Activated CD8-positive, alpha-beta T cell treated with anti-CD3 and anti-CD28 coated beads, Interleukin-2, amount 10 ng/mL, durations not matched to agents 7 days and 5 days (primary cell): Measurements from ENCODE around the gene SMYD3. TPM values are rescaled to one million over a fixed set of nuclear protein-coding genes. Genes with fewer than 3 reads are reported as not detected.
"Not testable (repeated sequence)": the region's sequence is repeated elsewhere in the genome, so short reads cannot be mapped to it uniquely, and the experiment has no call there.

ENCODE experiments used
- ATAC-seq: fragments of 150-1000 bp; cut with Tn5 transposase; one replicate; pipeline ENCODE4 v1.10.0; 2021; ENCODE audit warnings: moderate library complexity
- CTCF ChIA-PET: fragments of 350-600 bp; sonication (Branson Sonifier 250); formaldehyde crosslinking; loops from one replicate; lab custom pipeline; 2021; ENCODE audit warnings: antibody characterized with exemption; lab: Charles Lee
- POLR2A ChIA-PET: fragments of 350-600 bp; sonication (Branson Sonifier 250); formaldehyde crosslinking; loops from one replicate; lab custom pipeline; 2021; ENCODE audit warnings: antibody characterized with exemption; lab: Charles Lee
- DNase-seq: peaks from one replicate; pipeline ENCODE4 v3.0.0-alpha.2; 2020
- H3K27ac Mint-ChIP-seq: one replicate; pipeline ENCODE4 v1.8.0; 2021; ENCODE audit warnings: mild to moderate bottlenecking, mixed read lengths
- H3K27me3 Mint-ChIP-seq: one replicate; pipeline ENCODE4 v1.8.0; 2021; ENCODE audit warnings: low read depth, mixed read lengths
- H3K36me3 Mint-ChIP-seq: one replicate; pipeline ENCODE4 v1.8.0; 2021; ENCODE audit warnings: low read depth, mixed read lengths
- H3K4me1 Mint-ChIP-seq: one replicate; pipeline ENCODE4 v1.8.0; 2021; ENCODE audit warnings: low read depth, mixed read lengths
- H3K4me3 Mint-ChIP-seq: one replicate; pipeline ENCODE4 v1.8.0; 2021; ENCODE audit warnings: mild to moderate bottlenecking, mixed read lengths
- H3K9me3 Mint-ChIP-seq: one replicate; pipeline ENCODE4 v1.8.0; 2022; ENCODE audit warnings: mixed read lengths; ENCODE audit not compliant: insufficient read depth
- total RNA-seq, 2 experiments: library from RNA; stranded (reverse); gene quantifications; one replicate each; pipeline ENCODE4 v1.2.3, GENCODE V29; 2021

SMYD3 gene
- total RNA-seq, 2 experiments from 2014 or later = 22.7 to 23.2 TPM

DNA sequence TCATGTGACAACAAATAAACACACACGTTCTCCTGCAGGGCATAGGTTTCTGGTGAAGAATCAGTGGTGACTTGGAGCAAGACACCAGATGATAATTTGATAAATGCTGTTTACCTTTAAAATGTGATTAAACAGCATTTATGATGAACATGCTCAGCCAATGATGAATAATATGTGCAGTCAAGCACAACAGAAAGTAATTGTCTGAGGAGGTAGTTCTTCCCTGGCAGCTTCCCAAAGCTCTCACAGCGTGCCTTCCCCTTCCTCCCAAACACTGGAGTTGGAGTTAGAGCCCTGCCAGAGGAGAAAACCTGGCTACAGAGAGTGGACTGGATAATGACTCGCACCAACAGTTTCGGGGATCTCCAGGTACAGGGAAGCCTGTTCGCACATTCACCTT lies 463.5 kb downstream of the SMYD3 start:
- no peaks in the 10 kb centered on the region for H3K9me3 Mint-ChIP-seq

DNA sequence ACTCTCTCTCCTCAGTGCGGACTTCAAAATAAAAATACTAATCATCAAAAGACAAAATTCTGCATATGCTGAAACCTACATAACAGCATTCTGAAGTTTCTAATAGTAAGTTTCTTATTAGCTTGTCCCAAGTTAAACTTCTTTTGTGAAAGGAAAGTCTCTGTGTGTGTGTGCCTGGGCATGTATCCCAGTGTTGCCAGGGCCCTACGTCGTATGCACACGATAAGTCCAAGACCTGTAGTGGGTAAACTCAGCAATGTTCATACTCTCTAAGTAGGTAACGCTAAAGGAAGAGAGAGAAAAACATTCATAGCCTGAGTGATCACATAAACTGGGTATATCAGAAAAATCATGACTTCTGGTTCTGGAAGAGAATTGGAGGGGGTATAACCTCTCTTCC lies 465.7 kb downstream of the SMYD3 start:
- no peak overlapping the region for H3K4me3 Mint-ChIP-seq
- POLR2A ChIA-PET = no interaction called here
- no peak for ATAC-seq
- H3K27ac Mint-ChIP-seq = no peak overlapping the region
- H3K36me3 Mint-ChIP-seq = no peaks in the 10 kb centered on the region
- no peak for DNase-seq
- H3K9me3 Mint-ChIP-seq = no peaks in the 10 kb centered on the region
- no peaks in the 10 kb centered on the region for H3K27me3 Mint-ChIP-seq
- peaks cover 3% of the 10 kb centered on the region for H3K4me1 Mint-ChIP-seq
- CTCF ChIA-PET = no interaction called here

More for the DNA sequence above, 463.5 kb downstream of the SMYD3 start:
- no peak for ATAC-seq
- no peak overlapping the region for H3K27ac Mint-ChIP-seq
- CTCF ChIA-PET = no interaction called here
- no peak overlapping the region for H3K4me3 Mint-ChIP-seq
- H3K36me3 Mint-ChIP-seq = no peaks in the 10 kb centered on the region
- no peaks in the 10 kb centered on the region for H3K4me1 Mint-ChIP-seq
- H3K27me3 Mint-ChIP-seq = no peaks in the 10 kb centered on the region
- no peak for DNase-seq
- POLR2A ChIA-PET = no interaction called here

DNA sequence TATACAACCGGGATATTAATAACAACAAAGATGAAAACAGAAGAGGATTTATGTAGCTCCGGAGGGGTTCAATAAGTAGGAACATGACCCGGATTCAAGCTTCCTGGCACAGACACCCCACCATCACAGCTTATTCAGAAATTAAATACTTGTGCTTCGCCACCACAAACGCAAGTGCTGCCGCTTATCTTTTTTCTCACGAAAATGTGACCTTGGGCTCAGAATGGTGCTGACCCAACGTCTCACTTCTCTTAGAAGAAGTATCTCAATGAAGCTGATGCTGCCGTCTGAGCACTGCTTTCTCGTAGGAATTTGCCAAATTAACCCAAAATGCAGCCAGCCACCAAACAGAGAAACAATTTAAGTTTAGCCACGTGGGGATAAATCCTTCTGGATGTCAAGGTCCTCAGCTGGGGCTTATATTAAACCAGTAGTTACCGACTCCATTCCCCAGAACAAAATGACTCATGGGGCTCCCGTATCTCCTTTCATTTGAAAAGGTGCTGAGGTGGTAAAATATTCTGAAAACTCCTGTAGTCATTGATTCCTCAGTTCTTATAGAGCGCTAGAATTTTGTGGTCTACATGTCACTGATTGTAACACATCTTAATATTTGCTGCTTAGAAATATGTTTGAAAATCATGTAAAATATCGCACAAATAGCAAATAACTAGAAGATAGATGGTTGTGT lies 466.7 kb downstream of the SMYD3 start:
- Mint-ChIP-seq H3K9me3 (no peaks in the 10 kb centered on the region), H3K4me3 (no peak overlapping the region), H3K27ac (no peak overlapping the region), H3K4me1 (peaks cover 3% of the 10 kb centered on the region), H3K36me3 (no peaks in the 10 kb centered on the region), H3K27me3 (no peaks in the 10 kb centered on the region)
- ATAC-seq (no peak), DNase-seq (no peak)
- ChIA-PET POLR2A (no interaction called here), CTCF (no interaction called here)

DNA sequence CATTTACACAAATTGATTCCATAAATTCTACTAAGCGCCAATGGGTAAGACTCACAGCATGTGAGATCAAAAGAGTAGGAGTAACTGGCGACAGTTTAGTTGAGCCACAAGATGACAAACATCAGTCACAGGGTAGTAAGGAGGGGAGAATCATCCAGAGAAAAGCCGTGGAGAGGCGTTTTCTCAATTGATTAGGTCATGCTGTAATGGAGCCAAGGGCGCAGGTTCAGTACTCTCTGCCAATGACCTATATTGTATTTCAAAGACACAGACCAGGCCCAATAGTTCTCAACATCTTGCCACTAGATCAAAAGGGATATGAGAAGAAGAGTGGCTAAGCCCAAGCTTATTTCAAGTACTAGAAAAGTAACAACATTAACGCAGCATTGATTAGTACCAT lies 467.5 kb downstream of the SMYD3 start:
- Mint-ChIP-seq H3K4me1 (peaks cover 3% of the 10 kb centered on the region), H3K27ac (no peak overlapping the region), H3K36me3 (no peaks in the 10 kb centered on the region), H3K4me3 (no peak overlapping the region), H3K9me3 (no peaks in the 10 kb centered on the region), H3K27me3 (no peaks in the 10 kb centered on the region)
- no peak for DNase-seq
- ChIA-PET CTCF (no interaction called here), POLR2A (no interaction called here)
- ATAC-seq = no peak

DNA sequence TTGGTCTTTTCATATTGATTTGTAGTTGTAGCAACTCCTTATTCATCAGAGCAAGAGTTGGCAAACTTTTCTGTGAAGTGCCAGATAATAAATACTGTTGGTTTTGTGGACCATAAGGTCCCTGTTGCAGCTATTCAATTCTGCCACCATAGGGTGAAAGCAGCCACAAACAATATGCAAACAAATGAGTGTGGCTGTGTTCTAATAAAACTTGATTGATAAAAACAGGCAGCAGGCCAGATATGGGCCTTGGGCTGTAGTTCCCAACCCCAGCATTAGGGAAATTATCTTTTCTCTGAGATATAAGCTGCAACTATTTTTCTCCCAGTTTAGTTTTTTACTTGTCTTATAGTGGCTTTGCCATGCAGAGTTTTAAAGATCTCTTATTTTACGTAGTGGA lies 469.2 kb downstream of the SMYD3 start:
- no peak overlapping the region for H3K4me3 Mint-ChIP-seq
- CTCF ChIA-PET = no interaction called here
- POLR2A ChIA-PET = no interaction called here
- ATAC-seq (no peak), DNase-seq (no peak)
- no peaks in the 10 kb centered on the region for H3K36me3 Mint-ChIP-seq
- H3K27ac Mint-ChIP-seq = no peak overlapping the region
- peaks cover 3% of the 10 kb centered on the region for H3K4me1 Mint-ChIP-seq
- no peaks in the 10 kb centered on the region for H3K9me3 Mint-ChIP-seq
- H3K27me3 Mint-ChIP-seq = no peaks in the 10 kb centered on the region

DNA sequence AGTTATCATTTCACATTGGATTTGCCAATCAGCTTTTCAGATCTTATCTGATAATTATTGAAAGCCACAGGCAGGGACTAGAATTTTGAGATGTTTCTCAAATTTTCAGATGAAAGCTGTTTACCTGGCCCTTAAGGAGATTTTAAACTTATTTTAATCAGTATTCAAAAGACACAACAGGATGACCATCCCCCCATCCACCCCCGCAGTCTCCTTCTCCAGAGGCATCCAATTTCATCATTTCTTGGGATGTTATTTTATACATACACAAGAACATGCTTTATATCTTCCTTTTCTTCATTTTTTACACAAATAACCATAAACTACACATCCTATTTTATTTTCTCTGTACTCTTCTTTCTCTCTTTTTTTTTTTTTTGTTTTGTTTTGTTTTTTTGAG lies 470.9 kb downstream of the SMYD3 start:
- Mint-ChIP-seq H3K27me3 (no peaks in the 10 kb centered on the region), H3K4me1 (peaks cover 3% of the 10 kb centered on the region), H3K36me3 (no peaks in the 10 kb centered on the region), H3K9me3 (no peaks in the 10 kb centered on the region), H3K27ac (no peak overlapping the region), H3K4me3 (no peak overlapping the region)
- DNase-seq (no peak), ATAC-seq (no peak)
- POLR2A ChIA-PET = no interaction called here
- CTCF ChIA-PET = no interaction called here

DNA sequence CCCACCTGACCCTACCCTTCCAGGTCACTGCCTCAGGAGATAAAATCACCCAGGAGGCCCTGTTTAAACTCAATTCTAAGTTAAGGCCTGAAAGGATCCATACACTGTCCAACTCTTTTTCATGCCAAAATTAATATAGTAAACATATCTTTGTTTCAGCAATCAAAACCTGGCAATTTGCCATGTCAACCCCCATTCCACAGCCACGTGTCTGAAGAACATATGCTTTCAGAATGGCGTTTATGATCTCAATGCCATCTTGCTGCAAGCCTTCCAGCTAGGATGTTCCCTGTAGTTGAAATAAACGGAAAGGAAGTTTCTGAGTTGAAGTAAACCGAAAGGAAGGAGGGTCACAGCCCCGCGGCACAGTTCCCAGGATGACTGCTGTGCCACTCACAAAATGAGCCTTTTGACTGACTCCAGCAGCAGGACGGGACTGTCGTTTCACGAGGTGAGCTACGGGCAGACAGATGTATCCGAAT lies 472.0 kb downstream of the SMYD3 start:
- H3K9me3 Mint-ChIP-seq = no peaks in the 10 kb centered on the region
- H3K4me3 Mint-ChIP-seq = no peak overlapping the region
- H3K27me3 Mint-ChIP-seq = no peaks in the 10 kb centered on the region
- ChIA-PET CTCF (no interaction called here), POLR2A (no interaction called here)
- no peak overlapping the region for H3K27ac Mint-ChIP-seq
- peaks cover 3% of the 10 kb centered on the region for H3K4me1 Mint-ChIP-seq
- H3K36me3 Mint-ChIP-seq = no peaks in the 10 kb centered on the region
- ATAC-seq = no peak
- no peak for DNase-seq

DNA sequence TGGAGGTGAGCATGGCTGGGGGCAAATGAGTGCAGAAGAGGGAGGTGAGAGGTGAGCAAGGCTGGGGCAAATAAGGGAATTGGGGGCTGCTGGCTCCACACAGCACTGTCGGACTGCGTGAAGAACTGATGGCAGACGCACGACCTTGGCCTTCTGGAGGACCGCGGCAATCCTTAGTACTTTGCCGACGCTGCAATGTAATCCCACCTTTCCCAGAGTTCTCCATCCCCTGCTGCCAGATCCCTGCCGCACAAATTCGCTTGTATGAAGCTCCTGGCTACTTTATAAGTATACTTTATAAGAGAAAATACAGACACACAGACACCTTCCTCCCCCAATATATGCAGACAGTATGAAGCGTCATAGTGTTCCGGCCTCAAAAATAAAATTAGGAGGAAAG lies 472.4 kb downstream of the SMYD3 start:
- ATAC-seq (no peak), DNase-seq (no peak)
- CTCF ChIA-PET = no interaction called here
- peaks cover 3% of the 10 kb centered on the region for H3K4me1 Mint-ChIP-seq
- H3K36me3 Mint-ChIP-seq = no peaks in the 10 kb centered on the region
- POLR2A ChIA-PET = no interaction called here
- no peaks in the 10 kb centered on the region for H3K27me3 Mint-ChIP-seq
- no peak overlapping the region for H3K27ac Mint-ChIP-seq
- no peak overlapping the region for H3K4me3 Mint-ChIP-seq
- H3K9me3 Mint-ChIP-seq = no peaks in the 10 kb centered on the region

DNA sequence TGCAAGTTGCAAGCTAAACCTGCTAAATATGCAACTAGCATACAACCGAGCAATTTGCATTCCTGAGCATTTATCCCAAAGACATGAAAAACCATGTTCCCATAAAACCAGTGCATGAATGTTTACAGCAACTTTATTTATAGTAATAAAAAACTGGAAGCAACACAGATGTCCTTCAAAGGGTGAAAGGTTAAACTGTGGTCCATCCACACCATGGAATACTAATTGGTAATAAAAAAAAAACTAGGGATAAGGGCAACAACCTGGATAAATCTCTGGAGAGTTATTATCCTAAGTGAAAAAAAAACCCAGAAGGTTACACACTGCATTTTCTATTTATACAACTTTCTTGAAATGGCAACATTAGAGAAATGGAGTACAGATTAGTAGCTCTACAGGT lies 474.1 kb downstream of the SMYD3 start:
- ChIA-PET CTCF (interaction anchor here (1.3 kb wide), 1 partner anchor 10 kb away, joined by 3 read pairs; no protein-coding TSS in a partner anchor), POLR2A (no interaction called here)
- Mint-ChIP-seq H3K4me1 (no peaks in the 10 kb centered on the region), H3K9me3 (no peaks in the 10 kb centered on the region), H3K36me3 (no peaks in the 10 kb centered on the region), H3K27me3 (no peaks in the 10 kb centered on the region), H3K4me3 (no peak overlapping the region), H3K27ac (no peak overlapping the region)
- no peak for ATAC-seq
- DNase-seq = no peak

DNA sequence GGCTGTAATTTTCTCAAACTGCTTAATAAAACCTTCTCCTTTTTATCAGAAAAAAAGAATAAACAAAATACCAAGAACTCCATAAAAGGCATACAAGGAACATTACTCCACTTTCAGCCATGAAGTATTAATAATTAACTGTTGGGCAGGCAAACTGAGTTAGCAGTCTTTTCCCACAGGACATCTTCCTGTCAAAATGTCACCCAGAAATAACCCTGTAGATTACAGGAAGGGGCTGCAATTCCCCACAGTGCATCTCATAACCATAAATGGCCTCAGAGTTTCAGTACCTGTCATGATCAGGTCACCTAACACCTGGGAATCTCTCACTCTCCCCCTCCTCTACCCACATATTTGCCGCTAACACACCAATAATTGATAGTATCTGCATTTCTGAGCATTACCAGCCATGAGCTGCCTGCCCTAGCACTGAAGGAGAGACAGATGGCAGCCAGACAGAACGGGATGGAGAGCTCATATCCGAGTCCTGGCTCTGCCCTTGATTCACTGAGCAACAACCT lies 475.0 kb downstream of the SMYD3 start:
- Mint-ChIP-seq H3K36me3 (no peaks in the 10 kb centered on the region), H3K27me3 (no peaks in the 10 kb centered on the region), H3K4me1 (no peaks in the 10 kb centered on the region), H3K9me3 (no peaks in the 10 kb centered on the region), H3K4me3 (no peak overlapping the region), H3K27ac (no peak overlapping the region)
- ATAC-seq (no peak), DNase-seq (no peak)
- ChIA-PET POLR2A (no interaction called here), CTCF (no interaction called here)

DNA sequence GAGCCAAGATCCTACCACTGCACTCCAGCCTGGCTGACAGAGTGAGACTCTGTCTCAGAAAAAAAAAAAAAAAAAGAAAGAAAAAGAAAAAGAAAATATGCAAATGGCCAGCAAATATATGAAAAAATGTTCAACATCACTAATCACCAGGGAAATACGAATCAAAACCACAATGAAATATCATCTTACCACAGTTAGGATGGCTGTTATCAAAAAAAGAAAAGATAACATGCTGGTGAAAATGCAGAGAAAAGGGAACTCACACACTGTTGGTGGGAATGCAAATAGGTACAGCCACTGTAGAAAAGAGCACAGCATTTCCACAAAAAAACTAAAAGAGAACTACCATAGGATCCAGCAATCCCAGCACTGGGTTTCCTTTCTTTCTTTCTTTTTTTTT lies 477.5 kb downstream of the SMYD3 start:
- ATAC-seq (no peak), DNase-seq (no peak)
- POLR2A ChIA-PET = no interaction called here
- H3K27ac Mint-ChIP-seq = no peak overlapping the region
- H3K36me3 Mint-ChIP-seq = no peaks in the 10 kb centered on the region
- H3K4me3 Mint-ChIP-seq = no peak overlapping the region
- H3K9me3 Mint-ChIP-seq = no peaks in the 10 kb centered on the region
- CTCF ChIA-PET = interaction anchor here (0.6 kb wide), 1 partner anchor 841 kb away, joined by 3 read pairs; no protein-coding TSS in a partner anchor
- H3K27me3 Mint-ChIP-seq = no peaks in the 10 kb centered on the region
- H3K4me1 Mint-ChIP-seq = no peaks in the 10 kb centered on the region

DNA sequence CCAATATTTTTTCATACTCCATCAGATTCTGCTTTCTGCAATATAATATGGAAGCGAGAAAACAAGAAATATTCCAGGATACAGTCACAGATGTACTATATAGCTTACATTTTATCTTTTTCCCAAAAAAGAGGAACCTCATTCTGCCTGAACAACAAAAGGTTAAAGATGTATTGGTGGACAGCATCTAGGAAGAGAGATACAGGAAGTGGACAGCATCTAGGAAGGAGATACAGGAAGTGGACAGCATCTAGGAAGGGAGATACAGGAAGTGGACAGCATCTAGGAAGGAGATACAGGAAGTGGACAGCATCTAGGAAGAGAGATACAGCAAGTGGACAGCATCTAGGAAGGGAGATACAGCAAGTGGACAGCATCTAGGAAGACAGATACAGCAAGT lies 483.0 kb downstream of the SMYD3 start:
- H3K36me3 Mint-ChIP-seq, H3K27me3 Mint-ChIP-seq, POLR2A ChIA-PET, H3K4me1 Mint-ChIP-seq, DNase-seq, H3K4me3 Mint-ChIP-seq, H3K9me3 Mint-ChIP-seq, H3K27ac Mint-ChIP-seq, ATAC-seq: not testable (repeated sequence)
- CTCF ChIA-PET = interaction anchor here (0.7 to 1.4 kb wide), 2 partner anchors 10 to 12 kb away, joined by 3 read pairs; no protein-coding TSS in a partner anchor
